ENCODE measurements around the gene ALG3. TPM values are rescaled to one million over a fixed set of nuclear protein-coding genes. Genes with fewer than 3 reads are reported as not detected.

ALG3 gene
- total RNA-seq, 1 donor from 2014 or later: 33.8 TPM

DNA sequence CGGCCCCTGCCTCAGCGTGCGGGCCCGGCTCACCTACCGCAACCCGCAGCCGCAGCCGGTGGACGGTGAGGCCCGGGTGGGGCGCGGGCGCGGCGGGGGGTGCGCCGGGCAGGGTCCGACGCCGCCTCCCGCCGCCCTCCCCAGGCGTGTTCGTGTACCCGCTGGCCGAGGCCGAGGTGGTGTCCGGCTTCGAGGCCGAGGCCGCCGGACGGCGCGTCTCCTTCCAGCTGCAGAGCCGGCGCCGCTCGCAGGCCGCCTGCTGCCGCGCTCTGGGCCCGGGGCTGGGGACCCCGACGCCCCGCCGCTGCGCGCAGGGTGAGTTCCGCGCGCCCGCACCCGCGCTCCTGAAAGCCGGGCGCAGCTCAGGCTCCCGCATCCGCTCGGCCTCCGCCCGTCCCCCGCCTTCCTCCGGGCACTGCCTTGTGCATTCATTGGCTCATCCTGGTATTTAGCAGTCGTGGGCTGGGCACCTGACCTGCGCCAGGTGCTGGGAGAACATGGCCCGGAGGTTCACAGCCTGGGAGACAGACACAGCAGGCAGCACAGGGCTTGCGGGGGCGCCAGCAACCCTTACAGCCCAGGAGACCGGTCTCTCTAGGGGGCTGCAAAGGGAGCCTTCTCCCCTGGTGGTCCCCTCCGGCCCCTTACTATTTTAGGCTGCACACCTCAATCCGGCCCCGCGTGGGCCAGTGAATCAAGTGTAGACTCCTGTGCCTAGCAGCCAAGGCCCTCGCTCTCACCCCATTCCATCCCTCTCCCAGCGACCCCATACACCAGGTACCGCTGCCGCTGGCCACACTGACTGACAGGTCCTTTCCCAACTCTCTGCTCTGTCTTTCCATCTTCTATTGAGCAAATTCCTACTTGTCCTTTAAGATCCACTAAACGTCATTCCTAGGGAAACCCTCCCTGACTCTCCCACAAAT, 17.9 kb downstream of the ALG3 start:
- DNase-seq (no peak), ATAC-seq (peak; percentile 23)
- peaks cover 36% of the 10 kb centered on the region for H3K27me3 ChIP-seq
- peaks cover 9% of the 10 kb centered on the region for H3K4me1 ChIP-seq
- H3K36me3 ChIP-seq: no peaks in the 10 kb centered on the region
- H3K9me3 ChIP-seq: no peaks in the 10 kb centered on the region
- TF ChIP-seq, protein P1, sequence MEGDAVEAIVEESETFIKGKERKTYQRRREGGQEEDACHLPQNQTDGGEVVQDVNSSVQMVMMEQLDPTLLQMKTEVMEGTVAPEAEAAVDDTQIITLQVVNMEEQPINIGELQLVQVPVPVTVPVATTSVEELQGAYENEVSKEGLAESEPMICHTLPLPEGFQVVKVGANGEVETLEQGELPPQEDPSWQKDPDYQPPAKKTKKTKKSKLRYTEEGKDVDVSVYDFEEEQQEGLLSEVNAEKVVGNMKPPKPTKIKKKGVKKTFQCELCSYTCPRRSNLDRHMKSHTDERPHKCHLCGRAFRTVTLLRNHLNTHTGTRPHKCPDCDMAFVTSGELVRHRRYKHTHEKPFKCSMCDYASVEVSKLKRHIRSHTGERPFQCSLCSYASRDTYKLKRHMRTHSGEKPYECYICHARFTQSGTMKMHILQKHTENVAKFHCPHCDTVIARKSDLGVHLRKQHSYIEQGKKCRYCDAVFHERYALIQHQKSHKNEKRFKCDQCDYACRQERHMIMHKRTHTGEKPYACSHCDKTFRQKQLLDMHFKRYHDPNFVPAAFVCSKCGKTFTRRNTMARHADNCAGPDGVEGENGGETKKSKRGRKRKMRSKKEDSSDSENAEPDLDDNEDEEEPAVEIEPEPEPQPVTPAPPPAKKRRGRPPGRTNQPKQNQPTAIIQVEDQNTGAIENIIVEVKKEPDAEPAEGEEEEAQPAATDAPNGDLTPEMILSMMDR (IDR thresholded peaks at IDR 0.05): no peak
- H3K4me3 ChIP-seq: peak overlapping the region; percentile 47
- intact Hi-C loops (cut with DNase I): no loop called here
- H3K27ac ChIP-seq: no peak overlapping the region

DNA sequence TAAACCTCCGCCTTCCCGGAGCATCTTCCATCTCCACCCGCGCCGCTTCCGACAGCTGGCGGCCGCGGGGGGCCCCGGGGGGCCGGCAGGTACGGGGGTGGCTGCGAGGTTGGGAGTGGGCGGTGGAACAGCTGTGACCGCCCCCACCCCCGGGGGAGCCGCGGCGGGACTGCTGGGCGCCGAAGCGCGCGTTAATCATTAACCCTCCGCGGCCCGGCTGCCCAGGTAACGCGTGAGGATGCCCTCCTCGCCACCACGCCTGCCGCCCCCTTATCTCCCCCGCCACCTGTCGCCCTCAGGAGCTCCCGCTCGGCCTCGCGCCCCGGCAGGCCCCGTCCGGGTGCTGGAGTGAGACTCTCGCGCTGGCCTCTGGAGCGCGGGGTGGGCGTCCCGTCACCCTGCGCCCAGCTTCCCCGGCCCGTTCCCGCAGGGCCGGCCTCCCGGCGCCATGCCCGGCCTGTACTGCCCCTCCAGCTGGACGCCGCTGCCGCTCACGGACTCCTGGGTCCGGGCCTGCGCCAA, 18.6 kb downstream of the ALG3 start:
- no peak for ATAC-seq
- no peaks in the 10 kb centered on the region for H3K9me3 ChIP-seq
- no peaks in the 10 kb centered on the region for H3K36me3 ChIP-seq
- no peak overlapping the region for H3K27ac ChIP-seq
- no peak for DNase-seq
- H3K4me1 ChIP-seq: peaks cover 9% of the 10 kb centered on the region
- intact Hi-C loops (cut with DNase I): no loop called here
- TF ChIP-seq, protein P1 (IDR thresholded peaks at IDR 0.05): no peak
- H3K4me3 ChIP-seq: peak overlapping the region; percentile 47
- peaks cover 36% of the 10 kb centered on the region for H3K27me3 ChIP-seq

DNA sequence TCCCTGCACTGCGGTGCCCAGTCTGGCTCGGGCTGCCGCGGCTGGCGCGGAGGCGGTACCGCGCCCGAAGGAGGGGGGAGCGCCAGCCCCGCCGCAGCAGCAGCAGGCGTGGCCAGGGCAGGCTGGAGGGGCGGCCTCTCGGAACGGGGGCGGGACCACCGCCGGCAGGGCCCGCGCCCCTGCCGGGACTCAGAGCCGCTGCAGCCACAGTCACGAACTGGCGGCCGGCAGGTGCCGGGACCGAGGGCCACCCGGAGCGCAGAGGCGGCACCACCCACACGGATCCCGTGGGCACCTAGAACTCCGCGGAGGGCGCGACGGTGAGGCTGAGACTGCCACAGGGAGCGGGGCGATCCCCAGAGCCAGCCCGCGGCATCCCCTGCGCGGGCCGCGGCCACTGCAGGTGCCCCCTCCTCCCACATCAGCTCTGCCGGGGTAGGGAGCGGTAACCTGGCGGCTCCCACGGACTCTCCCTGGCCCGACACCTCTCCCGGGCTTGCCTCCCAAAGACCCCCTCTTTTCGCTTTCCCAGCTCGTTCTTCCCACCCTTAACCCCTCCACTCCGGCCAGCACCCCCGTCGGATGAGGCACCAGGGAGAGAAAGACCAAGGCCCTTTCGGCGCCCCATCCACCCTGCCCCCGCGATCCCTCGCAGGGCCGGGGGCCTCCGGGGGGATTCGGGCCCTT, 19.2 kb downstream of the ALG3 start, which contains the start of gene VWA5B2:
VWA5B2 (plus strand) TSS at position 192 of the 687 bp plus-strand sequence. CDS start 944 bp downstream, outside the sequence.
- intact Hi-C loops (cut with DNase I): no loop called here
- TF ChIP-seq, protein P1 (IDR thresholded peaks at IDR 0.05): peak; percentile 24

DNA sequence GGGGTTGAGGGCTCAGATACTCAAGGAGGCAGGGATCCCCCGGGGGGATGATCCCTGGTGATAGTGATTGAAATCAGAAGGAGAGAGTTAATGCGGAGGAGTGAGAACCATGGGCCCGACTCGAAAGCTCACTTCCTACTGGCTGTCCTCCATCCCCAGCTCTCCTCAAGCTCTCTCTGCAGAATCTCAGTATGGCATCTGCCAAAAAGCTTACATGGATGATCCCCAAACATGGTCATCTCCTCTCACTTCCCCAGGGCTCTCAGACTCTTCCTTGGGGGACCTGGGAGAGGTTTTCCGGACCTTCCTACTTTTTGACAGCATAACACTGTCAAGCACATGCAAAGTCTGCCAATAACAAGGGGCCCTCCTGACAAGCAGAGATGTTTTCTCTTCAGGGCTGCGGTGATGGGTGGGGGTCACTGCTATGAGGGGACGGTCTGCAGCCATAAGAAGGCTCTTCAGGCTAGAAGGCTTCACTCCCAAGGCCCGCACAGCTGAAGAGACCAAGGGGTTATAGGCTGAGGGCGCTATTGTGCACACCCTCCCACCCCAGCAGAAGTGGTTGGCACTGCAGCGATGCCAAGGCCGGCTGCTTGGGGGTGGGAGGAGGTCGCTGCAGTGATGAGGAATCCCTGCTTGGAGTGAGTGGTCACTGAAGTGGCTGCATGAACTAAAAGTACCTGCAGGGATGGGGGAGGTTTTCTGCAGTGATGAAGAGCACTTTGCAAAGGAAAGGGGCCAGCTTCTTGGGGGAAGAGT, 20.2 kb downstream of the ALG3 start:
- H3K27me3 ChIP-seq: peaks cover 36% of the 10 kb centered on the region
- no peak for DNase-seq
- H3K9me3 ChIP-seq: no peaks in the 10 kb centered on the region
- no peak for ATAC-seq
- intact Hi-C loops (cut with DNase I): no loop called here
- peaks cover 9% of the 10 kb centered on the region for H3K4me1 ChIP-seq
- H3K27ac ChIP-seq: no peak overlapping the region
- H3K36me3 ChIP-seq: no peaks in the 10 kb centered on the region
- TF ChIP-seq, protein P1 (IDR thresholded peaks at IDR 0.05): no peak
- H3K4me3 ChIP-seq: no peak overlapping the region

More for the DNA sequence above, 19.2 kb downstream of the ALG3 start, which contains the start of gene VWA5B2:
- Histone ChIP-seq H3K4me1 (peaks cover 9% of the 10 kb centered on the region), H3K27ac (no peak within 1 kb of the TSS), H3K36me3 (no peaks in the 10 kb centered on the region), H3K4me3 (peak within 1 kb of the TSS; percentile 47), H3K9me3 (no peaks in the 10 kb centered on the region), H3K27me3 (peaks cover 36% of the 10 kb centered on the region)
- ATAC-seq (peak; percentile 87), DNase-seq (peak; percentile 81)

DNA sequence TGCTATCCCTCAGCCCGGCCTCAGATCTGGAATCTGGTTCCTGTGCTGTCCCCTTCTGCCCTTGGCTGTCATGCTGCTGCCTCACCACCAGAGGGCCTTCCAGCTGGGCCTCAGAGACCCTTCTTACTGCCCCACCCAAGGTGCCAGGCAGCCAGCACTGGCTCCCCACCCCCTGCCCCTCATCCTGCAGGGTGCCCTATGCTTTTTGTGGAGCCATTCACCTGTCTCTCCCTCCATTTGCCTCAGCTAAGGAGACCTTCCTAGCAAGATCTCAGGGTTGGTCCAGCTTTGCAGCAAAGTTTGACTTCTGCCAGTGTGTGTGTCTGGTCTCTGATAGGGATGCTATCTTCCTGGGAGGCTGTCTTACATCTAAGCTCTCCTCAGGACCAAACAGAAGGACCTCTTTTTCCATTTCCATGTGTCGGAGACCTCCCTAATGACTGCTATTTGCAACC, 21.3 kb downstream of the ALG3 start:
- no peaks in the 10 kb centered on the region for H3K9me3 ChIP-seq
- peaks cover 32% of the 10 kb centered on the region for H3K27me3 ChIP-seq
- DNase-seq (no peak), ATAC-seq (peak; percentile 67)
- TF ChIP-seq, protein P1 (IDR thresholded peaks at IDR 0.05): peak; percentile 87
- peaks cover 9% of the 10 kb centered on the region for H3K4me1 ChIP-seq
- H3K36me3 ChIP-seq: no peaks in the 10 kb centered on the region
- no peak overlapping the region for H3K27ac ChIP-seq
- intact Hi-C loops (cut with DNase I): no loop called here
- H3K4me3 ChIP-seq: no peak overlapping the region

Data from upper lobe of right lung (tissue), 1 donor.